NCI-H1417 (cell line): Measurements from ENCODE around the gene CIRBP.

Experiments used
- DNase-seq, 3 experiments: peaks; one replicate each; lab custom pipeline; 2025; lab: John Stamatoyannopoulos, UW

The CIRBP gene

GRCh38 chr19:1269065-1269477 is at the start of gene CIRBP:
CIRBP (plus strand) TSS chr19:1269332; CDS start chr19:1270934, 1,602 bp downstream.
- DNase-seq, result peak; percentile 98 to 100 (median 99)

GRCh38 chr19:1219786-1220476 is 49.2 kb upstream of the CIRBP start:
- no peak for DNase-seq

- no peak for DNase-seq
These were observed 48.6 kb upstream of the CIRBP start for GRCh38 chr19:1220477-1220930.

- peak in 1 of 3 experiments; percentile 25 for DNase-seq
These were observed 47.9 kb upstream of the CIRBP start for GRCh38 chr19:1220976-1221903.

GRCh38 chr19:1221904-1222255 is 47.3 kb upstream of the CIRBP start:
- DNase-seq, result no peak

GRCh38 chr19:1222394-1222793 is 46.7 kb upstream of the CIRBP start:
- no peak for DNase-seq

GRCh38 chr19:1223018-1223855 is 45.9 kb upstream of the CIRBP start:
- DNase-seq, result peak in 1 of 3 experiments; percentile 7

GRCh38 chr19:1224047-1224825 is 44.9 kb upstream of the CIRBP start:
- DNase-seq, result no peak

GRCh38 chr19:1224847-1225246 is 44.3 kb upstream of the CIRBP start:
- no peak for DNase-seq

- DNase-seq, result no peak
These were observed 43.5 kb upstream of the CIRBP start for GRCh38 chr19:1225440-1226226.

- no peak for DNase-seq
These were observed 43.0 kb upstream of the CIRBP start for GRCh38 chr19:1226227-1226518.

GRCh38 chr19:1226522-1227303 is 42.4 kb upstream of the CIRBP start:
- no peak for DNase-seq

GRCh38 chr19:1227304-1228054 is 41.7 kb upstream of the CIRBP start:
- DNase-seq, result no peak

GRCh38 chr19:1228161-1228957 is 40.8 kb upstream of the CIRBP start:
- no peak for DNase-seq

GRCh38 chr19:1229056-1229923 is 39.8 kb upstream of the CIRBP start:
- DNase-seq, result no peak

GRCh38 chr19:1229924-1230782 is 39.0 kb upstream of the CIRBP start:
- DNase-seq, result no peak
